Activated CD4-positive, alpha-beta T cell treated with anti-CD3 and anti-CD28 coated beads for 48 hours (primary cell): ENCODE data around the gene PIP4K2A.

Experiments used
- DNase-seq: peaks from one replicate; pipeline ENCODE4 v3.0.0-alpha.2; 2020

Gene PIP4K2A

DNA sequence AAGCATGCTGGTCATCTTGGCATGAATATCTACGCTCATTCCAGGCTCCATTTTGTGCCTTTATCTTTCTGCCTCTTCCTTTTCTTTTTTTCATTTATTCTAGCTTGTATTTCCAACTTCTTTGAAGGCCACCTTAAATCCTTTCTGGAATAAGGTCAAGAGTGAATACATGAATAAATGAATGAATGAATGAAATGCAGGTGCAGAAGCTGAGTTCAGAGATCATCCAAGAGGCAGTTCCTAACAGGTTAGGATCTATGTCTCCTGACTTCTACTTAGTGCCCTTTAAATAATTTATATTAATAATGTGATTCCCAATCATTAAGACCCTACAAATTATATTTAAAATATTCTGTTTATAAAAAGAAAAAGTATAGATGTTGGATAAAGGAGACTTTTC lies 125.9 kb downstream of the PIP4K2A start:
- no peak for DNase-seq

DNA sequence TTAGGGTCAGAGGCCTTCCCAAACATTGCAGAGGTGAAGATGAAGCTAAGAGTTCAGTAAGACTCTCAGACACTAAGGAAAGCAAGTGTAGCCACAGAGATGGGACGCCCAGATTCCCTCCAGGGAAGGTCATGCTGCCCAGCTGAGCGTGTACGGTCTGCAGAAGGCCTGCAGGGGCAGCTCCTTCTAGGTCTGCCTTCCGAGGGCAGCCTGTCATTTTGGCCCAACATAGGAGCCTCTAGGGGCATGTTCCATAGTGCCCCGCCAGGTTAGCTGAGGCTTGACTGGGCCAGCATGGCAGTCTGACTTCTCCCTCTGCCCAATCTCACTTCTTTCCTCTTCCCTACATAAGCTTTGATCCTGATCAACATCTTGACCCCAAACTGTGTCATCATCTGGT lies 130.7 kb downstream of the PIP4K2A start:
- no peak for DNase-seq

- no peak for DNase-seq
Measured at GRCh38 chr10:22581461-22581860, 132.9 kb downstream of the PIP4K2A start.

DNA sequence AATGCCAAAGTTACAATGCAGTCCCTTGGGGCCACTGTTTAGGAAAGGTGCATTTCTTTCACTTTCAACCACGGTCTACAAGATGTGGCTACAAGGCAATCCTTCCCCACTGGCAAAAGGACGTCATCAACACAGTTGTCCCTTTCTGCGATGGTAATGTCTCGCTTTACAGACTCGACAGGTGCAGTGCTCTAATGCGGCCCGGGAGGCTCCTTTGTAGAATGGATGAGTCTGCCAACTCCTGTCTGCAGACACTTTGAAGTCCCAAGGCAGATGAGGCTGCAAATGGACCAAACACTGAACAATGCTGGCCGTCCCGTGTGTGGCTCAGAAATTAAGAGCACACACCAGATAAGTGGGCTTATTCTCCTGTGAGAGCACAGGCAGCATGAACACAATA lies 133.7 kb downstream of the PIP4K2A start:
- no peak for DNase-seq

- DNase-seq = no peak
Measured at GRCh38 chr10:22579826-22580225, 134.6 kb downstream of the PIP4K2A start.

DNA sequence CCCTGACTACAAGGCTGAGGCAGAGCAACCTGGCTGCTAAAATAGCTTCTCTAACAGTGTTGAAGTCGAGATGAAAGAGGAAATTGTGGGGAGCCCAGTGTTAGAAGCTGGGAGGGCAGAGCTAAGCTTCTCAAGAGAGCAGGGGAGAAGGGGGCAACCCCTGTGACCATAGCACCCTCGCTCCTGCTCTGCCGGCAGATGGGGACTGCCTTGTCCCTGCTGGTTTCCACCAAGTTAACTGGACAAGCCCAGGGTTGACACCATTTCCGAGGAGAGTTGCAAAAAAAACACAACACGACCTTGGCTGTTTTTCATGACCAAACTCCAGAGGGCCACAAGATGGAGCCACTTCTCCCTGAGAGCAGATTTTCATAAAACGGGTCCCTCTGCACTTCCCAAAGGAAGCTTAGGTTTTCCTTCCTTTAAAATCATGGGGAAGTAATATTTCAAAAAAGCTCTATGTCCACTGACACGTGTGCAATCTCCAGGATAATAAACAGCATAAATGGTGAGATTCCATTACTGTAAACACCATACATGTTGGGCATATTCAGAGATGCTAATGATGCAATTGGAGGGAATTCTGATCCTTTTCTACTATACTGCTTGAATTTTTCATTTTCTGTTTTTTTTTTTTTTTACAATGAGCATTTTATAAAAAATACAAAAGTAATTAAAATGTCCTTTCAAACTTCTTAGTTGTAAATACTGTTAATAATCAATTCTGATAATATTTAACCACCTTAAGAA lies 140.4 kb downstream of the PIP4K2A start:
- DNase-seq = no peak

DNA sequence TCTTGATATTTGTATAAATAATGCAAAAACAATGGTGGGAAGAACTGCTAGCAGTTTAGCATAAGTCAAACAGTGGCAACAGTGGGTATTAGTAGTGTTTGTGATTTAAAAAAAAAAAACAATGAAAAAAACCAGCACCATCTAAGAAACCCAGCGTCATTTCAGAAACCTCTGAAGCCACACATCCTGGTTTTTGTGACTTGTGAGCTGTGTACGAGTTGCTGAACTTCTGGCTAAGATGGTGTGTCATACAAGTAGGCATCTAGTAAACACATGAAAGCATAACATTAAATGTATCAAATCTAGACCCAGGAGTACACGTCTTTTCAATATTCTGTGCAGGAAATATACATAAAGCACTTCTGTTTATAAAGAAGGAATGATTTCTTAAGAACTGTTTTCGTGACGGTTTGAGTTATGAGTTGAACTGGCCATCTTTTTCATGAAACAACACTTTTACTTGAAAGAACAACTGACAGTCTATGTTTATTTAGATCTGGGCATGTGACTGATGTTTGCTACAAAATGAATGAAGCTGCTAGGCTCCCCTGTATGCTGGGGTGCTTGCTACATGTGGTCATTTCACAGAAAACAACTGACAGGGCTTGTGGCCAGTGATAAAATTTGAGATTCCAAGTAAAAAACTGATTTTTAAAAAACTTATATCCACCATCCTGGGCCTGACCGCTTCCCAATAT lies 143.5 kb downstream of the PIP4K2A start:
- DNase-seq = peak; percentile 22

- DNase-seq = no peak
Measured at GRCh38 chr10:22570234-22570633, 144.1 kb downstream of the PIP4K2A start.

- no peak for DNase-seq
Measured at GRCh38 chr10:22568928-22569327, 145.4 kb downstream of the PIP4K2A start.

DNA sequence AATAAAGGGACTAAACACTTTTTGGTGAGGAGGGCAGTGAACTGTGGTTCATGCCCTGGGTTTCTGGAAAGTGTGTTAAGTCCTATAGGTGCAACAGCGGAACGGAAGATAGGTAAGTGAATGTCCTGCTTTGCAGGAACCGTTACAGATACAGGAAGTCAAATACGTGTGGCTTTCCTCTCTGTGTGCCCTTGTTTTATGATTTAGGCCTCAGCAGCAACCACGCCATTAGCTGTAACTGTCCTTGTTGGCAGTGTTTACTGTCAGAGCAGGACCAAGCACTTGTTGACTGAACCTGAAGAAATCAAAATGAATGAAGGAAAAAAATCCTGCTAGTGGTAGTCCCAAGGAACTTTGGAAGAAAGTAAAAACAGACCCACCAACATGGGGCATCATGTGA lies 150.3 kb downstream of the PIP4K2A start:
- no peak for DNase-seq

DNA sequence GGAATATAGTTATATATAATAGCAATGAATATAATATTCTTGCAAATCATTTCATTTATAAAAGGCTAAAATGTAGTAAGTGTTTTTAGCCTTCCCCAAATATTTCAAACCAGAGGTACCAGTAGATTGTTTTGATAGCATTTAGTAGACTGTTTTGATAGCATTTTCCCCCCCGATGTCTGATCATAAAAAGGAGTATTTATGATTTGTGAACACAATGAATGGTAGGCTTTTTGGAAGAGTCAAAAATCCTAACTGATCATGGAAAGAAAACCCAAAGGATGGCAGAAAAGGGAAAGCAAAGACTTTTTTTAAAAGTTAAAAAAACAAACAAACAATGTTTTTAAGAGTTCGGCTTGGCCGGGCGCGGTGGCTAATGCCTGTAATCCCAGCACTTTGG lies 152.5 kb downstream of the PIP4K2A start:
- DNase-seq = no peak

GRCh38 chr10:22560913-22561239 lies 153.5 kb downstream of the PIP4K2A start:
- no peak for DNase-seq

DNA sequence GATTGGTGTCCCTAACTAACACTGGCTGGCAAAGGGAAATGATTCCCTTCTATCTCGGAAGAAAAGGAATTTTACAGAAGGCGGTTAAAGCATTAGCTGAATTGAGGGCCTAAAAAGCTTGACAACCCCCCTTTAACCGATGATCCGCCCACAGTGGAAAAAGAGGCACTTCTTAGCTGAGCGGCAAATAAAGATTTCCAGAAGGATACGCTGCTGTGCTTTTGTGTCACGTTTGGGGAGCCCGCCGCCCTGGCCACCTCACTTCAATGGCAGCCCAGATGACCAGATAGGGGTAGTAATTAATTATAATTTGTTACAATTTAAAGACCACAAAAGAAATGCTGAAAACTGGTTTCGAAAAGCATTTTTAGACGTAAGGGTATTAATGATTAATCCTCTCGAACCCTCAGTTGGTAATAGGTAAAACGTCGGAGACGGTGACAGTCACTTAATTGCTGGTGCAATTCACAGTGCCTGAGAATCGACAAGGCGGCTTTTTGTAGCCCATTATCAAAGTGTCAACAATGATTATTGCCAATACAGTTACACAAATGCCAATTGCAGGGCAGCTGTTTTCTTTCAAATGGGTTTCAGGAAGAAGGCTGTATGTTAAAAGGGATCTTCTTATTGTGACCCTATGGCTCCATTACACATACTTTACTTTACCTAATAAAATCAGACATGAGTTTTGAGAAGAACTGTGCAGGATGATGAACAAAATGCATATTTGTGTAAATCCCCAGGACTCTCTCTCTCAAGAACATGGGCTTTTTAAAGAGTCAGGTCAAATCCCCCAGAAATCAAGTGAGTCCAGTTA lies 154.1 kb downstream of the PIP4K2A start:
- DNase-seq = no peak

DNA sequence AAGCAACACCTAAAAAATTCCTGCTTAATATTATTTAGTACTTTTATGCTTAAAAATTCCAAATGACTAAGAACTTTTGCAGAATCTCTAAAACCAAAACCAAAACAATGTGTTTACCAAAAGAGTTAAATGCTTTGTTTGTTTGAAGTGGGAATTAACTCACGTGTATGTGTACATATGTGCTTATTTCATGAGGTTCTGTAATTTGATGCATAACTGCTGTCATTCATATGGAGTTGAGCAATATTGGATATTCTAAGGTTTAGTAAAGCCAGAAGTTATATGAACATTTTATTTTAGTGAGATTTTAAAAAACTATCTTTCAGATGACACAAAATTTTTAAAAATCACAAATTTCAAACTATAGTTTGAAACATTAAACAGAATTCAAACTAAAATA lies 157.1 kb downstream of the PIP4K2A start:
- DNase-seq = no peak

- no peak for DNase-seq
Measured at GRCh38 chr10:22556774-22557173, 157.6 kb downstream of the PIP4K2A start.

DNA sequence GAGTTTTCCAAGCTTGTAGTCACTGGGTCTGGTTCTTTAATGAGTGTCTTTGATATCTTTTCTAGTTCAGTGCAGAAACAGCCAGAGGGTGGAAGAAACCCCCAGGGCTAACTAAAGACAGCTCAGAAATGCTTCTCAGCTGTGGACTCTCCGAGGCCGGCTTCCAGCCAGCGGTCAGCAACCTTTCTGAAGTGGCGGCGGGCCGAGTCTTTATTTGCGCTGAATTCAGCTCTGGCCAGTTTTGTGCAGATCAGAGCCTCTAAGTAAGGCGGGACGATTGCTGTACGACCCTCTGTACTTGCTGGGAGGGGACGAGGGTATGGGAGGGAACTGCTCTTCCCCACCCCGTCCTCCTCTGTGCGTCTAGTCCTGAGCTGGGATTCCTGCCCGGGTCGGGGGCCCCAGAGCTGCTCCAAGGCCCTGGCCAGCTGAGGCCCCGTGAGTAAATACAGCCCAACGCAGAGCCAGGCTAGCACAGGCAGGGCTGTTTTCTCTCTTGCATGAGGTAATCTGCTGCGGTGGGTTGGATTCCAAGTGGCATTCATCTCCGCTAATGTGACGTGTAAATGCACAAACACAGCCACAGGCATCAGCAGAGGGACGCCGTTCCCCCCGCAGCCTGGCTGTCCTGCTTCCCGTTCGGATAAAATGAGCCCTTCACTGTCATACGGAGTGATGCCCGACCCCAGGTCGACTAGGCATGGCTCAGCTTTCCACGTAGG lies 159.8 kb downstream of the PIP4K2A start:
- no peak for DNase-seq

GRCh38 chr10:22553452-22553995 lies 160.9 kb downstream of the PIP4K2A start:
- no peak for DNase-seq

DNA sequence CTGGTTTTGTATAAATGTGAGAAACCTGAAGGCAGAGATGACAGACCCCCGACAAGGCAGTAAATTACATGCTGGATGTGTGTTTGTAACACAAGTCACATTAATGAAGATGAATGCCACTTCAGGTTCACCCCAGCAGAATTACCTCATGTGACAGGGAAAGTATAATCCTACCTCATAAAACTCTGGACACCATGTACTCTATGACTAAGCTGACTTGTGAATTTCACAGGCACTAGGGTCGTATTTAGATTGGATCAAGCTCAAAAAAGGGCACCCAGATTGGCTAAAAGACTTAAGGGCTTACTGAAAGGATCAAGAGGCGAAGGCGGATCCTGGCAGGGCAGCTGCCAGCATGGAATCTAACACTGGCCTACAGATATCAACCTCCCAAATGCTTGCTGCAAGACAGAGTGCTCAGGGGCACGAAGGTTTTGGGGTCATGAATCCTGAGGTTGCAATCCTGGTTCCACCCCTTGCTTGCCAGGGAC lies 161.4 kb downstream of the PIP4K2A start:
- DNase-seq = no peak

- DNase-seq = no peak
Measured at GRCh38 chr10:22551681-22552365, 162.6 kb downstream of the PIP4K2A start.

DNA sequence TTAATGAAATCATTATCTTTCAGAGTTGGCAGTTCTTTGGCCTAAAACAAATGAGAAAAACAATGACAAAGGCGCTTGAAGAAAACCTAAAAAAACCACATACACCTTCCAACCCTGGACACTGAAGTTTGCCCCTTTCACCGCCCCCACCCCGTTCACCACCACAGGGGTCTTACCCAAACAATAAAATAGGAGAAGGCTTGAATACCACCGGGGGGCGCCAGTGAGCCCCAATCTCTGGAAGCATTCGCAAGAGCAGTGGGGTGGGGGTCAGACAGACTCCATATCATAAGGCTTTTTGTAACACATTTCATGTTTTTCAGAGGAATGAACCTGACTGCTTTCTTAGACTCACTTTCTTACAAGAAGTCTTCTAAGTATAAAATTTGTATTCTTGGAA lies 163.6 kb downstream of the PIP4K2A start:
- DNase-seq = peak; percentile 78

DNA sequence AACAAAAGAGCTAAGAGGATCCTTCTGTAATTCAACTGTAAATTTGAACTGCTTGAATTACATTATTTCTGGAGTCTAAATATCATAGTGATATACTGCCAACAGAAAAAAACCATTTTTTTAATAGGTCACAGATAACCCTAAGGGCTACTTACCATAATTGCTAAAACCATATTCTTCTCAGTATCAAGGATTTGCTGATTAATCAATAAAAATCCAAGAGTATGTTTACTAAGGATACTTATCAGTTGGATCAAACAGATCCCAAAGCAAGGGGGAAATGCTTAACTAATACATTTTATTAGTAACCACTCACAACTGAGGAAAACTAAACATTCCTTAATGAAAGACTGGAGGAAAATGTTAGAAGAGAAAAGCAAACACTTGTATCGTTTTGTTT lies 166.0 kb downstream of the PIP4K2A start:
- DNase-seq = no peak

- no peak for DNase-seq
Measured at GRCh38 chr10:22545643-22546042, 168.7 kb downstream of the PIP4K2A start.
